ENCODE data around the gene OXLD1. TPM values are rescaled to one million over a fixed set of nuclear protein-coding genes. Genes with fewer than 3 reads are reported as not detected.

The OXLD1 gene
- total and polyA plus RNA-seq, 4 donors: 11.2 to 26.4 (median 19.0) TPM

DNA sequence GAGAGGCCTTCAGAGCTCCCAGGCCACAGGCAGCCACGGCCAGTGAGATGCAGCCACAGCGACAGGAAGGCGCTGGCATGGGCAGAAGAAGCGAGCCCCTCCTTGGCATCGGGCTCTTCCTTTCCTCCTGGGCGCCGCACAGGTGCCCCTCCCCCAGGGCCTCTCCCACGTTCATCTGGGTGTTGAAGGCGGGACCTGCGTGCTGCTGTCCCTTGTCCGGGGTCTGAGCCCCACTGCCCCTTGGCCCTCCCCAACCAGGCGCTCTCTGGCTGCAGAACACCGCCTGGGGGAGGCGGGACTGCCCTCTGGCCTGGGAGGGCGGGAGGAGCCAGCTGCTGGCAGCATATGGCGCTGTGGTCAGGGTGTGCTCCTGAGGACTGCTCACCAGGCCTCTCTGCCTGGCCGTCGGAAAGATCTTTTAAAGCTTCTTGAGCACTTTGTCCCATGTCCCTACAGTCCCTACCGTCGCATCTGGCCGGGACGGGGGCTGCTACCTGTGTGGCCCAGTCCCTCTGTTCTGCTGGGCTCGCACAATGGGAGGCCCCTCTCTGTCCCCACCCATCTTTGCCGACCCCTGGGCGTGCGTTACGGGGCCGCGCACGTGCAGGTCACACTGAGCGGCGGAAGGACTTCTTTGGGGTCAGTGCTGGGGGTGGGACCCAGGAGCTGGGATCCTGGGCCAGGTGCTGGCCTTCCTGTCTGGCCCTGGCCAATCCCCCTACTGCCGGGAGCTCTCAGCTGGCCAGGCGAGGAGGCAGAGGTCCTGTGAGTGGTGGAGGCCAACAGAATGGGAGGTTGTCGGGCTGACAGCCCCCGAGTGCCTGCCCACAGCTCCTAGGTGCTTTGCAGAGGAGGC lies 47.4 kb upstream of the OXLD1 start:
- H3K36me3 ChIP-seq (ENCODE audit: control insufficient read depth in 4 of 4, insufficient read depth in 3 of 4, low read depth in 1 of 4, low read length in 3 of 4): peaks cover 0 to 7% (median 4%) of the 10 kb centered on the region in 4 donors
- WGBS: 32% methylated on average over 36 of the region's 36 CpGs
- TF ChIP-seq, protein P1, sequence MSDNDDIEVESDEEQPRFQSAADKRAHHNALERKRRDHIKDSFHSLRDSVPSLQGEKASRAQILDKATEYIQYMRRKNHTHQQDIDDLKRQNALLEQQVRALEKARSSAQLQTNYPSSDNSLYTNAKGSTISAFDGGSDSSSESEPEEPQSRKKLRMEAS (IDR thresholded peaks at IDR 0.05): peak; percentile 88
- TF ChIP-seq RAD21 (IDR thresholded peaks at IDR 0.05) (peak in 1 of 2 donors; percentile 25), HNF4A (conservative IDR thresholded peaks at IDR 0.05) (peak; percentile 75 to 82), GABPA (IDR thresholded peaks at IDR 0.05 in 1 of 2, conservative IDR thresholded peaks at IDR 0.05 in 1 of 2) (peak in 1 of 2 donors; percentile 36), FOXA1 (IDR thresholded peaks at IDR 0.05) (no peak), SP1 (IDR thresholded peaks at IDR 0.05) (peak; percentile 66), EGR1 (IDR thresholded peaks at IDR 0.05; ENCODE audit: low read depth in 2 of 2) (no peak), YY1 (IDR thresholded peaks at IDR 0.05) (peak; percentile 92), RXRA (IDR thresholded peaks at IDR 0.05) (peak; percentile 50 to 76), FOXA2 (IDR thresholded peaks at IDR 0.05) (peak; percentile 8), TAF1 (conservative IDR thresholded peaks at IDR 0.05) (no peak)
- TF ChIP-seq, protein P2, sequence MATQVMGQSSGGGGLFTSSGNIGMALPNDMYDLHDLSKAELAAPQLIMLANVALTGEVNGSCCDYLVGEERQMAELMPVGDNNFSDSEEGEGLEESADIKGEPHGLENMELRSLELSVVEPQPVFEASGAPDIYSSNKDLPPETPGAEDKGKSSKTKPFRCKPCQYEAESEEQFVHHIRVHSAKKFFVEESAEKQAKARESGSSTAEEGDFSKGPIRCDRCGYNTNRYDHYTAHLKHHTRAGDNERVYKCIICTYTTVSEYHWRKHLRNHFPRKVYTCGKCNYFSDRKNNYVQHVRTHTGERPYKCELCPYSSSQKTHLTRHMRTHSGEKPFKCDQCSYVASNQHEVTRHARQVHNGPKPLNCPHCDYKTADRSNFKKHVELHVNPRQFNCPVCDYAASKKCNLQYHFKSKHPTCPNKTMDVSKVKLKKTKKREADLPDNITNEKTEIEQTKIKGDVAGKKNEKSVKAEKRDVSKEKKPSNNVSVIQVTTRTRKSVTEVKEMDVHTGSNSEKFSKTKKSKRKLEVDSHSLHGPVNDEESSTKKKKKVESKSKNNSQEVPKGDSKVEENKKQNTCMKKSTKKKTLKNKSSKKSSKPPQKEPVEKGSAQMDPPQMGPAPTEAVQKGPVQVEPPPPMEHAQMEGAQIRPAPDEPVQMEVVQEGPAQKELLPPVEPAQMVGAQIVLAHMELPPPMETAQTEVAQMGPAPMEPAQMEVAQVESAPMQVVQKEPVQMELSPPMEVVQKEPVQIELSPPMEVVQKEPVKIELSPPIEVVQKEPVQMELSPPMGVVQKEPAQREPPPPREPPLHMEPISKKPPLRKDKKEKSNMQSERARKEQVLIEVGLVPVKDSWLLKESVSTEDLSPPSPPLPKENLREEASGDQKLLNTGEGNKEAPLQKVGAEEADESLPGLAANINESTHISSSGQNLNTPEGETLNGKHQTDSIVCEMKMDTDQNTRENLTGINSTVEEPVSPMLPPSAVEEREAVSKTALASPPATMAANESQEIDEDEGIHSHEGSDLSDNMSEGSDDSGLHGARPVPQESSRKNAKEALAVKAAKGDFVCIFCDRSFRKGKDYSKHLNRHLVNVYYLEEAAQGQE (IDR thresholded peaks at IDR 0.05): peak; percentile 74
- H3K4me1 ChIP-seq (ENCODE audit: control insufficient read depth in 4 of 4, insufficient read depth in 4 of 4, low read length in 3 of 4): peaks cover 18 to 52% (median 39%) of the 10 kb centered on the region in 4 donors
- no peaks in the 10 kb centered on the region for H3K9me3 ChIP-seq (ENCODE audit: control insufficient read depth in 4 of 4, low read length in 3 of 4)
- H3K27me3 ChIP-seq (ENCODE audit: control insufficient read depth in 4 of 4, insufficient read depth in 4 of 4, low read length in 3 of 4): no peaks in the 10 kb centered on the region
- H3K9ac ChIP-seq (ENCODE audit: low read depth in 1 of 2, low read length in 2 of 2): peak overlapping the region; percentile 77 to 84
- peak overlapping the region; percentile 72 to 79 for H3K27ac ChIP-seq (ENCODE audit: low read depth in 1 of 2, low read length in 2 of 2)
- DNase-seq (ENCODE audit: low spot score): peak; percentile 62
- peak overlapping the region; percentile 73 to 85 (median 74) for H3K4me3 ChIP-seq (ENCODE audit: low read depth in 1 of 3, low read length in 3 of 3)

DNA sequence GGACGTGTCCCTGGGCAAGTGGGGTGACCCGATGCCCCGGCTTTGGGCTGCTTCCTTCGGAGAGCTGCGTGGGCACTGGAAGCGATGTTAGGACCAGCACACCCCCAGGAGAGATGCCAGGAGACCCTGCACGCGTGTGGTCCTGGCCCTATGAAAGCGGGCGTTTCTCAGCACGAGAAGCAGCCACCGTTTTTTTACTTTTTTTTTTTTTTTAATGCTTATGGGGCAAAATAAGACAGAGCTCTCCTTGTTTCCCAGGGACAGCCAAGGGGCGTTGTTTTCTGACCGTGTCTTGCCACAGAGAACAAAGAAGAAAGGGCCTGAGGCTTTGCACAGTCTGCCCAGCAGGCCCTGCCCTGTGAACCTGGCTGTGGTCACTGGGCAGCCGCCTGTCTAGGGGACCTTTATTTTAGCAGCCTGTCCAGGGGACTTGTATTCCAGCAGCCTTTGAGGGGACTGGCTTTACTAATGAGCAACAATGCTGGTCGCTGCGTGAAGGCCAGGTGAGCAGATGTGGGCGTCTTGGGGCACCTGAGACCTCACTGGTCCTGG lies 46.7 kb upstream of the OXLD1 start:
- Histone ChIP-seq H3K9ac (ENCODE audit: low read depth in 1 of 2, low read length in 2 of 2) (peak overlapping the region; percentile 77 to 84), H3K4me3 (ENCODE audit: low read depth in 1 of 3, low read length in 3 of 3) (peak overlapping the region; percentile 73 to 85 (median 74)), H3K36me3 (ENCODE audit: control insufficient read depth in 4 of 4, insufficient read depth in 3 of 4, low read depth in 1 of 4, low read length in 3 of 4) (peaks cover 0 to 7% (median 4%) of the 10 kb centered on the region in 4 donors), H3K27me3 (ENCODE audit: control insufficient read depth in 4 of 4, insufficient read depth in 4 of 4, low read length in 3 of 4) (no peaks in the 10 kb centered on the region), H3K27ac (ENCODE audit: low read depth in 1 of 2, low read length in 2 of 2) (peak overlapping the region; percentile 72 to 79), H3K4me1 (ENCODE audit: control insufficient read depth in 4 of 4, insufficient read depth in 4 of 4, low read length in 3 of 4) (peaks cover 18 to 50% (median 38%) of the 10 kb centered on the region in 4 donors), H3K9me3 (ENCODE audit: control insufficient read depth in 4 of 4, low read length in 3 of 4) (no peaks in the 10 kb centered on the region)
- 17% methylated on average over 18 of the region's 18 CpGs for WGBS
- no peak for DNase-seq (ENCODE audit: low spot score)
- TF ChIP-seq GABPA (IDR thresholded peaks at IDR 0.05 in 1 of 2, conservative IDR thresholded peaks at IDR 0.05 in 1 of 2) (no peak), HNF4G (IDR thresholded peaks at IDR 0.05) (no peak), YY1 (IDR thresholded peaks at IDR 0.05) (no peak)
- TF ChIP-seq, protein P2 (IDR thresholded peaks at IDR 0.05): no peak
